ENCODE measurements around the gene DNM2. TPM values are rescaled to one million over a fixed set of nuclear protein-coding genes. Genes with fewer than 3 reads are reported as not detected.

Gene DNM2
- total RNA-seq, 1 donor from 2014 or later, result 280 TPM

GRCh38 chr19:10701955-10702525 is 15.8 kb upstream of the DNM2 start:
- TF ChIP-seq CTCF (IDR thresholded peaks at IDR 0.05), result no peak
- no peak for DNase-seq
- H3K27me3 ChIP-seq, result no peaks in the 10 kb centered on the region
- no peaks in the 10 kb centered on the region for H3K9me3 ChIP-seq
- ATAC-seq, result peak; percentile 24
- H3K4me1 ChIP-seq, result peaks cover 10% of the 10 kb centered on the region
- intact Hi-C loops (cut with DNase I), result no loop called here
- H3K36me3 ChIP-seq, result no peaks in the 10 kb centered on the region
- H3K27ac ChIP-seq, result peak overlapping the region; percentile 70
- H3K4me3 ChIP-seq, result peak overlapping the region; percentile 80

- Histone ChIP-seq H3K27ac (no peak overlapping the region), H3K4me1 (peaks cover 6% of the 10 kb centered on the region), H3K9me3 (no peaks in the 10 kb centered on the region), H3K36me3 (no peaks in the 10 kb centered on the region), H3K4me3 (no peak overlapping the region), H3K27me3 (no peaks in the 10 kb centered on the region)
- intact Hi-C loops (cut with DNase I), result no loop called here
- DNase-seq, result no peak
- no peak for ATAC-seq
- no peak for TF ChIP-seq CTCF (IDR thresholded peaks at IDR 0.05)
Observed at GRCh38 chr19:10706990-10707389, 10.9 kb upstream of the DNM2 start.

GRCh38 chr19:10707440-10707839 is 10.4 kb upstream of the DNM2 start:
- intact Hi-C loops (cut with DNase I), result no loop called here
- Histone ChIP-seq H3K27ac (no peak overlapping the region), H3K36me3 (no peaks in the 10 kb centered on the region), H3K4me3 (no peak overlapping the region), H3K4me1 (peaks cover 1% of the 10 kb centered on the region), H3K27me3 (no peaks in the 10 kb centered on the region), H3K9me3 (no peaks in the 10 kb centered on the region)
- no peak for DNase-seq
- no peak for ATAC-seq
- TF ChIP-seq CTCF (IDR thresholded peaks at IDR 0.05), result no peak

- no peak for TF ChIP-seq CTCF (IDR thresholded peaks at IDR 0.05)
- ATAC-seq, result no peak
Observed at GRCh38 chr19:10708291-10708690, 9.6 kb upstream of the DNM2 start.

GRCh38 chr19:10712045-10712444 is 5.8 kb upstream of the DNM2 start:
- no peaks in the 10 kb centered on the region for H3K9me3 ChIP-seq
- no peaks in the 10 kb centered on the region for H3K36me3 ChIP-seq
- DNase-seq (no peak), ATAC-seq (no peak)
- H3K4me3 ChIP-seq, result no peak overlapping the region
- H3K27me3 ChIP-seq, result no peaks in the 10 kb centered on the region
- TF ChIP-seq CTCF (IDR thresholded peaks at IDR 0.05), result no peak
- intact Hi-C loops (cut with DNase I), result loop anchor here (10.0 kb wide), 1 partner anchor 63 kb away; no protein-coding TSS in a partner anchor
- no peaks in the 10 kb centered on the region for H3K4me1 ChIP-seq
- no peak overlapping the region for H3K27ac ChIP-seq

More at GRCh38 chr19:10708291-10708690, 9.6 kb upstream of the DNM2 start:
- Histone ChIP-seq H3K27ac (no peak overlapping the region), H3K4me3 (no peak overlapping the region), H3K4me1 (no peaks in the 10 kb centered on the region), H3K36me3 (no peaks in the 10 kb centered on the region), H3K27me3 (no peaks in the 10 kb centered on the region), H3K9me3 (no peaks in the 10 kb centered on the region)
- intact Hi-C loops (cut with DNase I), result no loop called here
- no peak for DNase-seq

- H3K36me3 ChIP-seq, result no peaks in the 10 kb centered on the region
- intact Hi-C loops (cut with DNase I), result loop anchor here (10.0 kb wide), 1 partner anchor 62 kb away; no protein-coding TSS in a partner anchor
- no peak overlapping the region for H3K4me3 ChIP-seq
- no peak for TF ChIP-seq CTCF (IDR thresholded peaks at IDR 0.05)
- no peaks in the 10 kb centered on the region for H3K4me1 ChIP-seq
- no peaks in the 10 kb centered on the region for H3K9me3 ChIP-seq
- no peak overlapping the region for H3K27ac ChIP-seq
- ATAC-seq, result no peak
- DNase-seq, result no peak
- no peaks in the 10 kb centered on the region for H3K27me3 ChIP-seq
Observed at GRCh38 chr19:10712754-10713153, 5.1 kb upstream of the DNM2 start.
